Endometrial microvascular endothelial cells (primary cell): ENCODE data around the gene CCDC107. TPM values are rescaled to one million over a fixed set of nuclear protein-coding genes. Genes with fewer than 3 reads are reported as not detected.

Experiments used
- total RNA-seq: library from RNA; depleted of rRNA; stranded (reverse); fragments of >200 nt; gene quantifications from one replicate; pipeline ENCODE4 v1.2.3, GENCODE V29; 2015; ENCODE audit errors: inconsistent ontology term

Gene CCDC107
- total RNA-seq, 1 donor from 2014 or later = 5.0 TPM

Other genes starting within 250 kb of the CCDC107 start
- 35.9 TPM for gene RUSC2, start 168.2 kb upstream of the CCDC107 start, total RNA-seq
- gene TESK1, start 53.0 kb upstream of the CCDC107 start, total RNA-seq = 12.9 TPM
- not detected for gene CD72, start 39.9 kb upstream of the CCDC107 start, total RNA-seq
- not detected for gene SIT1, start 7.4 kb upstream of the CCDC107 start, total RNA-seq
- 269 TPM for gene RMRP, start 273 bp upstream of the CCDC107 start, total RNA-seq
- 2.8 TPM for gene ARHGEF39, start 6.9 kb downstream of the CCDC107 start, total RNA-seq
- gene CA9, start 15.6 kb downstream of the CCDC107 start, total RNA-seq = not detected
- gene TPM2, start 31.6 kb downstream of the CCDC107 start, total RNA-seq = 99.1 TPM
- gene TLN1, start 73.9 kb downstream of the CCDC107 start, total RNA-seq = 358 TPM
- gene CREB3, start 74.4 kb downstream of the CCDC107 start, total RNA-seq = 64.9 TPM
- 51.3 TPM for gene GBA2, start 90.9 kb downstream of the CCDC107 start, total RNA-seq
- 17.2 TPM for gene RGP1, start 91.0 kb downstream of the CCDC107 start, total RNA-seq
- gene MSMP, start 96.0 kb downstream of the CCDC107 start, total RNA-seq = 5.3 TPM
- gene NPR2, start 133.3 kb downstream of the CCDC107 start, total RNA-seq = 18.3 TPM
- gene SPAG8, start 154.0 kb downstream of the CCDC107 start, total RNA-seq = not detected
- 53.3 TPM for gene HINT2, start 156.8 kb downstream of the CCDC107 start, total RNA-seq
- not detected for gene FAM221B, start 170.4 kb downstream of the CCDC107 start, total RNA-seq
- gene TMEM8B, start 170.9 kb downstream of the CCDC107 start, total RNA-seq = 0.09 TPM
- gene OR13J1, start 212.1 kb downstream of the CCDC107 start, total RNA-seq = not detected
- gene HRCT1, start 247.9 kb downstream of the CCDC107 start, total RNA-seq = 0.19 TPM